GM19193 (cell line): Measurements from ENCODE around the gene EIF4ENIF1.
A peak's percentile ranks its signal among the peaks of the same experiment; 100 is the strongest.

Experiments
- POLR2A ChIP-seq: IDR thresholded peaks from 4 replicates; pipeline ENCODE4 v1.6.1; 2011; ENCODE audit not compliant: insufficient read depth, insufficient read length; ENCODE audit errors: extremely low read depth

EIF4ENIF1 gene

GRCh38 chr22:31497148-31497938 lies 7.7 kb upstream of the EIF4ENIF1 start:
- no peak for TF ChIP-seq POLR2A

GRCh38 chr22:31496735-31497146 lies 7.1 kb upstream of the EIF4ENIF1 start:
- TF ChIP-seq POLR2A, result no peak

- TF ChIP-seq POLR2A, result peak; percentile 86
These were observed 6.5 kb upstream of the EIF4ENIF1 start, which contains the start of gene SFI1 for GRCh38 chr22:31496007-31496734. Gene SFI1 (plus strand): TSS chr22:31496536. CDS start chr22:31508285, 11,749 bp downstream.

GRCh38 chr22:31495343-31495742 lies 5.7 kb upstream of the EIF4ENIF1 start:
- no peak for TF ChIP-seq POLR2A

- no peak for TF ChIP-seq POLR2A
These were observed 2.5 kb upstream of the EIF4ENIF1 start for GRCh38 chr22:31492151-31492550.

- no peak for TF ChIP-seq POLR2A
These were observed 1.7 kb upstream of the EIF4ENIF1 start for GRCh38 chr22:31491218-31491962.

GRCh38 chr22:31490496-31490925 lies 869 bp upstream of the EIF4ENIF1 start:
- TF ChIP-seq POLR2A, result peak; percentile 79

DNA sequence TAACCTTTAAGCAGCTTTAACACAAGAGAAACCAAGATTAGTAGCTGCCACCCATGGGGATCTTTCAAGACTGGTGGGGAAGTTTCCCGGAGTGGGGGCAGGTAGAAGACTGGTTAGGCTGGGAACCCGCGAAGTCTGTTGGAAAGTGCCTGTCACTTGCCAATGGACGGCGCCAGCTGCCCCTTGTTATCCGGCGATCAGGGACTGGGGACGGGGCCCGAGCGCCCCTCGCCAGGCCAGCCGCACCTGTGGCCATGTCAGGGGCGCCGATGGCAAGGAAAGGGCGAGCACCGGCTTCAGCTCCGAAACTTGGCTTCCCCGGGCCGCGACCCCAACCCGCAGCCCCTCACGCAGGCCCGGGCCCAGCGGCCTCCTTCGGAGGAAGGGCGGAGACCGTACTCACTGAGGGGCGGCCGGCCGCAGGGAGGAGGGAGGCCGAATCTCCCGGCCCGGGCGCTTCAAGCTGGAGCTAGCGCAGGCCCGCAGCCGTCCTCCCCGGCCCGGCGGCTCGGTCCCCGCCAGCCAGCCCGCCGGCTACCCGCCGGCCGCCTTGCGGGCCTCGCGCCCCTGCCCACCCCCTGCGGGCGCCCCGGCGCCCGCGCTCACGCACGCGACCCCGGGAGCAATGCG lies 539 bp downstream of the EIF4ENIF1 start:
- no peak for TF ChIP-seq POLR2A

GRCh38 chr22:31488346-31488883 lies 1.2 kb downstream of the EIF4ENIF1 start:
- no peak for TF ChIP-seq POLR2A

DNA sequence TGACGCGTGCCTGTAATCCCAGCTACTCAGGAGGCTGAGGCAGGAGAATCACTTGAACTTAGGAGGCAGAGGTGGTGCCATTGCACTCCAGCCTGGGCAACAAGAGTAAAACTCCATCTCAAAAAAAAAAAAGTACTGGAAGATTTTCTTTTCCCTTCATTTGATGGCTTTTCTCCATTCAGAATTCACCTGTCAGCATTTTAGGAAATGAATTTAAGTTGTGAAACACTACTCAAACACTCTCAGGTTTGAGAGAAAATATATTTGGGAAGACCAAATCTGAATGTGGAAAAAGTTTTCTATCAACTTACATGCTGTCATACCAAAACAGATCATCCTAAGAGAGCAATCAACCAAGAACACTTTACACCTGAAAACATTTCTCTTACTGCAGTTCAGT lies 2.7 kb downstream of the EIF4ENIF1 start:
- no peak for TF ChIP-seq POLR2A

DNA sequence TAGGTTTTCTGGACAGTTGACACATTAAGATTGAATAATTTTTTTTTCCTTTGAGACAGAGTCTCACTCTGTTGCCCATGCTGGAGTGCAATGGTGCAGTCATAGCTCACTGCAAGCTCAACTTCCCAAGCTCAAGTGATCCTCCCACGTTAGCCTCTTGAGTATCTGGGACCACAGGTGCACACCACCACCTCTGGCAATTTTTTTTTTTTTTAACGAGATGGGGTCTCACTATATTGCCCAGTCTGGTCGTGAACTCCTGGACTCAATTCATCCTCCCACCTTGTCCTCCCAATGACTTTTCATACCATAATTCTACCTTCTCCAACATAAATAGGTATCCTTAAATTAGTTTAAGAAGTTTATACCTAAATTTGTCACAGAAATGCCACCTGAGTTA lies 8.5 kb downstream of the EIF4ENIF1 start:
- TF ChIP-seq POLR2A, result no peak

DNA sequence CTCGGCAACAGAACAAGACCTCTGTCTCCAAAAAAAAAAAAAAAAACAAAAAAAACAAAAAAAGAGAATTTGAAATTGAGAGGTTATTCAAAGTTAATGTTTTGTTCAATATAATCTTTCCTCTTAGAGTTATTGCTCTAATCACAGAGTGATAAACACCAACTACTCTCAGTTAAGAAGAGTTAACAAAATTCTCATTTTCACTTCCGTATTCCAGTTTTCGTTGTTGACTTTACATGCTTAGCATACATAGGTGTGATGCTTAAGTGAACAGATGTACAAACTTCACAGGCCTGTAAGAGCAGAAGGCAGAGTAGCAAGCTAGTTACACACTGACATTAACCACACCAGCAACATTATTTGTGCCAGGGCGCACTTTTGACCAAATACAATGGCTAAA lies 12.3 kb downstream of the EIF4ENIF1 start:
- no peak for TF ChIP-seq POLR2A

DNA sequence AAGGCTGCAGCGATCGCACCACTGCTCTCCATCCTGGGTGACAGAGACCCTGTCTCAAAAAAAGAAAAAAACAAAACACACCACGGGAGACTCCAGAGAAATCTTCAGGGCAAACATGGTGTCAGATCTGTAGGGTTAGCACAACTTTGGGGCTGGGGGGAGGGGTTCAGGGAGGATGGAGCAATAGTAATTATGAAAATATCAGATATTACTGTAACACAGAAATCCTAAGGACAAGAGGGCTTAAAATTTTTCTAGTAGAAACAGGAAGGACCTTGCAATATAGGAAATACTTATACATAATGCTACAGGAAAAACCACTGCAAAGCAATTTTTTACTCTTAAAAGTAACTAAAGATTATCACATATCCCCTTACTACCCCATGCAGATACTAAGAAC lies 13.8 kb downstream of the EIF4ENIF1 start:
- TF ChIP-seq POLR2A, result no peak

DNA sequence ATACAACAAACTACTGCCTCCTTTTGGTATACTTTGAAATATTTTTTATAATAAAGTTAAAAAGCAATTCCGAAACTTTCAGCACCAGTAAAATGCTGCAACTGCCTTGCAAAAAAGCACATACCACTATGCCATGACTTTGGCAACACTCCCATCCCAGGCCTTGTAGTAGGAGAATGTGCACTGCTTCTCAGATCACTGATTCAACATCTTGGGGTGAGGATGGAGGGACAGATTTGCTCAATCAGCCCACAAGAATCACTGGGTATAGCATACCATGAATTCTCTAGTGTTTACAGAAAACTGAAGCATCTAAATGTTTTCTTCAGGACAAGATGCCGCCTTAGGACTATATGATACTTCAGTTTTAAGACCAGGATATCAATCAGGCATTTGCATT lies 14.9 kb downstream of the EIF4ENIF1 start:
- no peak for TF ChIP-seq POLR2A
